Activated CD4-positive, alpha-beta T cell treated with anti-CD3 and anti-CD28 coated beads for 24 hours (primary cell): Measurements from ENCODE around the gene HPRT1.

ENCODE experiments used
- DNase-seq, 2 donors: peaks; one replicate each; pipeline ENCODE4 v3.0.0-alpha.2; 2020; ENCODE audit warnings: low read depth in 2 of 2

HPRT1 gene

DNA sequence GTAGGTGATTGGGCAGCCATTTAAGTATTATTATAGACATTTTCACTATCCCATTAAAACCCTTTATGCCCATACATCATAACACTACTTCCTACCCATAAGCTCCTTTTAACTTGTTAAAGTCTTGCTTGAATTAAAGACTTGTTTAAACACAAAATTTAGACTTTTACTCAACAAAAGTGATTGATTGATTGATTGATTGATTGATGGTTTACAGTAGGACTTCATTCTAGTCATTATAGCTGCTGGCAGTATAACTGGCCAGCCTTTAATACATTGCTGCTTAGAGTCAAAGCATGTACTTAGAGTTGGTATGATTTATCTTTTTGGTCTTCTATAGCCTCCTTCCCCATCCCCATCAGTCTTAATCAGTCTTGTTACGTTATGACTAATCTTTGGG is 16.3 kb downstream of the HPRT1 start:
- no peak for DNase-seq

DNA sequence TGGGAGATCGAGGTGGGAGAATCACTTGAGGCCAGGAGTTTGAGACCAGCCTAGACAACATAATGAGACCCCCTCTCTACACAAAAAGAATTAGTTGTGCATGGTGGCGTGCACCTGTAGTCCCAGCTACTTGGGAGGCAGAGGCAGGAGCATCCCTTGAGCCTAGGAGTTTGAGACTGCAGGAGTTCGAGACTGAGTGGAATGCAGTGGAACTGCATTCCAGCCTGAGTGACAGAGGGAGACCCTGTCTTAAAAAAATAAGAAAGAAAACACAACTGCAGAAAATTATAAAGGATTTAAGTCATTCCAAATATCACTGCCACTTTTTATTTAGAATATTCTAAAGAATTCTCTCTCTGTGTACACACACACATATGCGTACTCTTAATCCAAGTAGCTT is 18.4 kb downstream of the HPRT1 start:
- no peak for DNase-seq

DNA sequence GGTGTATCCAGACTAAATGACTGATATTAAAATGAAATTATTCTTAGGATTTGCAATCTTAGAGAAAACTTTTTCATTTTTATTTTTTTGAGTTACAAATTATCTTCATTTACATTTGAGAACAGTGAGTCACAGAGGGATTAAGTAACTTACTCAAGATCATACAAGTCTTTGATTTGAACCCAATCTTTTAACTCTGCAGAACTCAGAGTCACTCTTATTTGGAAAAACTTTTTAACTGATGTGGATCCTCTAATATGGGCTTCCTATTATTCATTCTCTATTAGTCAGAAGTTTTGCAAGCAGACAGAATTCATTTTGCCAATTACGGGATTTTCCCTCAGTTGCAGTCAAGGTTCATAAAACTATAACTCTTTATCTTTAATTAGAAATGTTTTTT is 20.1 kb downstream of the HPRT1 start:
- no peak for DNase-seq

DNA sequence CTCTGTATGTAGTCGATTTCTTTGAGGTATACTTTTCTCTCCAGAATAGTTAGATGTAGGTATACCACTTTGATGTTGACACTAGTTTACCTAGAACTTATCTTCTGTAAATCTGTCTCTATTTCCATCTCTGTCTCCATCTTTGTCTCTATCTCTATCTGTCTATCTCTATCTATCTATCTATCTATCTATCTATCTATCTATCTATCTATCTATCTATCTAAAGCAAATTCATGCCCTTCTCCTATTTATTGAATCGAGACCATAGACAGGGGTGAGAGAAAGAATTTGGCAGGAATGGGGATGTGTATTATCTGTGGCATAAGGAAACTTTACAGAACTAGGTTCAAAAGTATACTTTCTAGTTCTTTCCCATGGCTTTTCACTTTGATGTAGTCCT is 21.4 kb downstream of the HPRT1 start:
- DNase-seq, result no peak

DNA sequence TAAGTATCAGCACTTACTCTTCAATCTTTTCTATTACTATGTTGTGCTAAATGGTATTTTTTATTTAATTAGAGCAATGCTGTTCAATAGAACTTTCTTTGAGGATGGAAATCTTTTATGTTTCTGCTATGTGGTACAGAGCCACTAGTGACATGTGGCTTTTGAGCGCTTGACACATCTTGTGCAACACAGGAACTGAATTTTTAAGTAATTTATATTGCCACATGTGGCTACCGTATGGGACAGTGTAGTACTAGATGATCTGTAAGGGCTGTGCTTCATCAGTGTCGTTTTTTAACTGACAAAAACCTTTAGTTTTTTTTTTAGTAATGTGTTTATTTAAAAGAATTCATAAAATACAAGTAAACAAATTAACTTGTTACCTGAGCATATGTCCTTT is 22.4 kb downstream of the HPRT1 start:
- DNase-seq, result no peak

DNA sequence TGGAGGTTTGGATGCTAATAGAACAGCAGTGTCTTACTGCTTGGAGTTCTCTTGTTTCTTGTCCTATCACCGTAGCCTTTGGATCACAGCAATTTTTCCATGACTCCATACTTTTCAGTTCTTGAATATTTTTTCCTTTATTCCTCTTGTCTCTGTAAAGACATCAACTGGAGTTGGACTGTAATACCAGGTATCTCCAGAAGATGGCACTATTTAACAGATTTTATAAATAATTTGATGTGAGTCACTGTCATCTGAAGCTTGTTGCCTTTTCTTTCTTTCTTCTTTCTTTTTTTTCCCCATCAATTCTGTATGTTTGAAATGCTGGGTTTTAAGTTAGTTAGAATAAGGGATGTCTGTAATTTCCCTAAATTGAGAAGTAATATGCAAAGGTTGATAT is 24.1 kb downstream of the HPRT1 start:
- no peak for DNase-seq

DNA sequence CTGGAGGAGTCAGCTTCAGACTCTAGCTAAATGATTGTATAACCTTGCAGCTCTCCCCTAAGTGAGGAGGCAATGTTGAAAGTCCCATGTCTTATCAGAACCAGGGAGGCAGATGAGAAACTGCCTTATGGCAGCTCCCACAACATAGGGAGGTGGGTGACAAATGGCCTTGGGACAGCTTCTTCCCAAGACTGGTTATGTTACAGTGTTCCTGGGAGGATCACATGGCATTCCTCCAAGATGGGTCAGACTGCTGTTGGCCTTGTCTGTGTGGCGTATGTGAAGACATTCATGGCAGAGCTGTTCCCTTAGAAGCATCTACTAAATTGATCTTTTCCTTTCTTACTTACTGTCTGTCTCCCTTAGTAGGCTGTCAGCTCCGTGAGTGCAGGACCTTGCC is 42.0 kb downstream of the HPRT1 start:
- DNase-seq, result no peak

DNA sequence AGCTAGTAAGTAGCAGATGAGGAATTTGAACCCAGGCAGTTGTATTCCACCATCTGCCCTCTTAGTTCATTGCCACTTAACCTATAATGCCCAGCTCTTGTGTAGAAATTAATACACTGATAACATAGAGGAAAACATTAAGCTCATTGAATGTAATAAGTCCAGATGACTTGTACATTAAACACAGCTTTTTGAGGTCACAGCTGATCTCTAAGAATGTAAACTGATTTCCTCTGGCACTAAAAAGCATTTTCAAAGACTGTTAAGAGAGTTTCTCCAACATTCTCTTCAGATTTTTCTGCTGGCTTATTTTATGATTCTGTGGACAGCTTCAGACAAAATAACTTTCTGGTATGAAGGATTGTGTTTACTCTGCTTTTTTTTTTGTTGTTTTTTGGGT is 42.7 kb downstream of the HPRT1 start:
- DNase-seq, result no peak

DNA sequence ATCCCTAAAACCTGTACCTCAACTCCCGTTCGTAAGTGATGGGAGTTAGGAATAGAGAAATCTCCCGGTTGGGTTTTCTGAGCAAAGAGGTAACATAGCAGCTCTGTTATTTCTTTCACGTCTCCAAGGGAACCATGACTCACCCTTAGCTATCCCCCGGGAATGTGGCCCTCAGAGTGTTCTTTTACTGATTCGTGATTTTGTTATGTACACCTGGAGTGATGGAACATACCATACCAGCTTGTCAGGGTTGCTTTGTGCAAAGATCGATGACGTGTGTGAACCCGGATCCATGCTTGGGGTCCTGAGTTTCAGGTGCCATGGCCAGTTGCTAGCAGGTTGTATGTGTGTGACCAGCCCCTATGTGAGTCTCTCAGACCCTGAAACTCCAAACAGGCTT is 52.6 kb downstream of the HPRT1 start:
- DNase-seq, result no peak

DNA sequence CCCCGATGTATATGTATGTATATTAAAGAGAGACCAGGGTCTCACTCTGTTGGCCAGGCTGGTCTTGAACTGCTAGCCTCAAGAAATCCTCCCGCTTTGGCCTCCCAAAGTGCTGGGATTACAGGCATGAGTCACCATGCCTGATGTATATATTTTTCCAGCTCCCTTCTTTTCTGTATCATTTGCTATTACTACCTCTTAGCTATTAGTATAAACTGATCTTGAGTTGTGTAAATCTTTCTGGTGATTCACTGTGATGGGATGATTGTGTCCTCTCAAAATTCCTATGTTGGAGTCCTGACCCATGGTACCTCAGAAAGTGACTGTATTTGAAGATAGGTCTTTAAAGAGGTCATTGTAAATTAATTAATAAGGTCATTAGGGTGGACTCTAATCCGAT is 53.1 kb downstream of the HPRT1 start:
- no peak for DNase-seq

DNA sequence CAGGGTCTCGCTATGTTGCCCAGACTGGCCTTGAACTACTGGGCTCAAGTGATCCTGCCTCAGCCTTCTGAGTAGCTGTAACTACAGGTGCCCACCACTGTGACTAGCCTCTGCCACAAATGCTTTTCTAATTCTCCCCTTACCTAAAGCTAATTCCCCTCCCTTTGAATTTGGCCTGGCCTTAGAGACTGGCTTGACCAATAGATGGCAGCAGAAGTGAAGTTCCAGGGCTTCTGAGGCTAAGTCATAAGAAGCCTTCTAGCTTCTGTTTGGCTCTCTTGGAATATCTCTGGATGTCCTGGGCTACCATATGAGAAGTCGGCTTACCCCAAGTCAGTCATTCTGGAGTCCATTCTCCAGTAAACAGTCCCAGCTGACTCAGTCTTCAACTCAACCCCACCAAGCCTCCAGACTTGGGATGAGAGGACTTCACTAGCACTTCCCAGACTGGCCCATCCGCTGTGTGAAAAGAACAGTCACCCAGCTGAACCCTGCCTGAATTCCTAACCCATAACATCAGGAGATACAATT is 61.0 kb downstream of the HPRT1 start:
- DNase-seq, result no peak

DNA sequence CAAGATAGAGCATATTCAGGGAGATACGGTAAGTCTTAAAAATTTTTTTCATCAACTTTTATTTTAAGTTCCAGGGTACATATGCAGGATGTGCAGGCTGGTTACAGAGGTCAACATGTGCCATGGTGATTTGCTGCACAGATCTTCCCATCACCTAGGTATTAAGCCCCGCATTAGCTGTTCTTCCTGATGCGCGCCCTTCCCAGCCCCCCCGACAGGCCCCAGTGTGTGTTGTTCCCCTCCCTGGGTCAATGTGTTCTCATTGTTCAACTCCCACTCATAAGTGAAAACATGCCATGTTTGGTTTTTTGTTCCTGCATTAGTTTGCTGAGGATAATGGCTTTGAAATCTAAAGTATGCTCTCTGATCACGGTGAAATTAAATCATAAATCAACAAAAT is 64.2 kb downstream of the HPRT1 start:
- DNase-seq, result no peak

DNA sequence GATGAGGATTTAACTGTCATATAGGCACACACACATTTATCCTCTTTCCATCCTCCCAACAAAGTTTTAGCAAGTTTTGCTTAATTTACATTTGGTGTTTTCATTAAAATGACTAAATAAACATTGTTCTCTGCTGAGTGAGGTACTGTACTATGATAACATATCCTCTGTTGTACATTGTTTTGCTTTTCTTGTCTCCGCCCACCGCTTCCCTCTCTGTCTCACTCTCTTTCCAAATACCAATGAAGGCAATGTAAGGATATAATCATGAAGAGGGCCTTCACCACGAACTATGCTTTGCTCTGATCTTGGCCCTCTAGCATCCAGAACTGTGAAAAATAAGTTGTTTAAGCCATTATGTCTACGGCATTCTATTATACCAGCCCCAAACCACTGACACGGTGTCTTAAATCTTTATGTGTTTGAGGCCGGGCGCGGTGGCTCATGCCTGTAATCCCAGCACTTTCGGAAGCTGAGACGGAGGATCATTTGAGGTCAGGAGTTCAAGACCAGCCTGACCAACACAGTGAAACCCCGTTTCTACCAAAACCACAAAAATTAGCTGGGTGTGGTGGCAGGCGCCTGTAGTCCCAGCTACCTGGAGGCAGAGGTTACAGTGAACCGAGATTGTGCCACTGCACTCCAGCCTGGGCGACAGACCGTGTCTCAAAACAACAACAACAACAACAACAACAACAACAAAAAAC is 65.3 kb downstream of the HPRT1 start:
- no peak for DNase-seq

DNA sequence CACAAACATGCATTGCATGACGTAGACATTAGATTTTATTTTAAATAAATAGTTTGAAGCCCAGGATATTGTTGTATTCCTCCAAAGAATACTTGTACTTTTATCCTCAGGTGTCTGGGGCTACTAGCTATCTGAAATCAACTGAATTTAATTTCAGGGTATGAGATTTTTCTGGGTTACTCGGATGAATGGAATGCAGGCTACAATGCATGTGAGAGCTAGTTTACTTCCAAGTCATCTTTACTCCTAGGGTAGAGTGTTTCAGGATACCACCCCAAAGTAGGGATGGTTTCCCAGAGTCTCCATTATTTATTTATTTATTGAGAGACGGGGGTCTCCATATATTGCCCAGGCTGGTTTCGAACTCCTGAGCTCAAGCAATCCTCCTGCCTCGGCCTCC is 66.4 kb downstream of the HPRT1 start:
- no peak for DNase-seq

DNA sequence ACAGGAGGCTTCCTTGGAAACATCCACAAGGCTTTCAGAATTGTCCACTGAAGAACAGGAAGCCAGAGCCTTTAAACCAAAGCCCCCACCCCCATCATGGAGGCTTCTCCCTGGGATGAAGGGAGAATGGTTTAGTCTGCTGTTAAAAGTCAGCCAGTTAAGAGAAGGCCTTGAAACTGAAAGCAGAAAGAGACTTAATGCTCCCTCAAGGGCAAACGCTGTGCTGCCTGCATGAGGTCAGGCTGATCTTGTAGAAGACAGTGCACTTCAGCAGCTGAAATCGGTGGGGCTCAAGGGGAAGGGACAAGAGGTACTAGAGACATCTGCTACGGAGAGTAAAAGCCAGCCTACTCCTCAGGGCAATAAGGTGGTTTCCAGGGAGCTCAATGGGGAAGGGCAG is 69.0 kb downstream of the HPRT1 start:
- no peak for DNase-seq

DNA sequence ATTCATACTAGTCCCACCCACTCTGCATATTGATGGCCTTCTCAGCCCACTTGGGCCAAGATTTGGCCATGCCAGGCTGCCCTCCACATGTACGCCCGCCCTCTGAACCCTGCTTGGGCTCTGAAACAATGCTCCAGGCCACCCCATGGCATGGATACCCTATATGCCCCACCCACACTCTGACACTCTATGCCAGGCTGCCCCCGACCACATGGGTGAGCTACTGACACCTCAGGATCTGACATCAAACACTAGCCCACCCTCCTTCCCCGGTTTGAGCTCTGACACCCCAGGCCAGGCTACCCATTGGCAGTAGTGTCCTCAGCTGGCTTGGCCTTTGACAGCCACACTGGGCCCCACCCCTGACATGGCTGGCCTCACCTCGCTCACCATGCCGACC is 69.5 kb downstream of the HPRT1 start:
- no peak for DNase-seq

DNA sequence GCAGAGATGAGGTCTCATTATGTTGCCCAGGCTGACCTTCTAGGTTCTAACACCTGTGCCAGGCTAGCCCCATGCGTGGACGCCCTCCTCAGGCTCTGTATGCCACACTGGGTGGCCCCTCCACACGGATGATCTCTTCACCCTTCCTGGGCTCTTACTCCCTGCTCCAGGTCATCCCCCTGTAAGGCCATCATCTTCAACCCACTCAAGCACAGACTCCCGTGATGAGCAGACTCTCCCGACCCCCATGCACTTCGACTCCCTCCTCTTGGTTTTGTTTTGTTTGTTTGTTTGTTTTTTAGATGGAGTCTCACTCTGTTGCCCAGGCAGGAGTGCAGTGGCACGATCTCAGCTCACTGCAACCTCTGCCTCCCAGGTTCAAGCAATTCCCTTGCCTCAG is 70.9 kb downstream of the HPRT1 start:
- DNase-seq, result no peak

DNA sequence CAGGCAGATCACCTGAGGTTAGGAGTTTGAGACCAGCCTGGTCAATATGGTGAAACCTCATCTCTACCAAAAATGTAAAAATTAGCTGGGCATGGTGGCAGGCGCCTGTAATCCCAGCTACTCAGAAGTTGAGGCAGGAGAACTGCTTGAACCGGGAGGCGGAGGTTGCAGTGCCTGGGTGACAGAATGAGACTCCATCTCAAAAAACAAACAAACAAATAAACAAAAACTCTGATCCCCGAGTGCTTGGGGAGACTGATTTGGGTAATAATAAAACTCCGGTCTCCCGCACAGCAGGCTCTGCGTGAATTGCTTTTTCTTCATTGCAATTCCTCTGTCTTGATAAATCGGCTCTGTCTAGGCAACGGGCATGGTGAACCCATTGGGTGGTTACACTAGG is 73.4 kb downstream of the HPRT1 start:
- DNase-seq, result no peak

DNA sequence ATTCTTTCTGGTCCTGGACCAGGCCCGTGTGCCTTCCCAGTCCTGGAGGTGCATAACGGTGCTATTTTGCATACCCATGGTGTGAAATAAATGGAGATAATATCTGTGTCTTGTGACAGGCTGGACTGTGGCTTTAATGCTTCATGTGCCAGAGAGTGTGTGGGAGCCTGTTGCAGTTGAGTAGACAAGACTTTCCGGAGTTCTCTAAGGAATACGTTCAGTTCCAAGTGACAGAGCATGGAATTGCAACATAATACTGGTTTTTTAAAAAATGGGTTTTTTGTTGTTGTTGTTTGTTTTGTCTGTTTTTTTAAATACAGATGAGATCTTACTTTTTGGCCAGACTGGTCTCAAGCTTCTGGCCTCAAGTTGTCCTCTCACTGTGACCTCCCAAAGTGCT is 74.0 kb downstream of the HPRT1 start:
- DNase-seq, result no peak

DNA sequence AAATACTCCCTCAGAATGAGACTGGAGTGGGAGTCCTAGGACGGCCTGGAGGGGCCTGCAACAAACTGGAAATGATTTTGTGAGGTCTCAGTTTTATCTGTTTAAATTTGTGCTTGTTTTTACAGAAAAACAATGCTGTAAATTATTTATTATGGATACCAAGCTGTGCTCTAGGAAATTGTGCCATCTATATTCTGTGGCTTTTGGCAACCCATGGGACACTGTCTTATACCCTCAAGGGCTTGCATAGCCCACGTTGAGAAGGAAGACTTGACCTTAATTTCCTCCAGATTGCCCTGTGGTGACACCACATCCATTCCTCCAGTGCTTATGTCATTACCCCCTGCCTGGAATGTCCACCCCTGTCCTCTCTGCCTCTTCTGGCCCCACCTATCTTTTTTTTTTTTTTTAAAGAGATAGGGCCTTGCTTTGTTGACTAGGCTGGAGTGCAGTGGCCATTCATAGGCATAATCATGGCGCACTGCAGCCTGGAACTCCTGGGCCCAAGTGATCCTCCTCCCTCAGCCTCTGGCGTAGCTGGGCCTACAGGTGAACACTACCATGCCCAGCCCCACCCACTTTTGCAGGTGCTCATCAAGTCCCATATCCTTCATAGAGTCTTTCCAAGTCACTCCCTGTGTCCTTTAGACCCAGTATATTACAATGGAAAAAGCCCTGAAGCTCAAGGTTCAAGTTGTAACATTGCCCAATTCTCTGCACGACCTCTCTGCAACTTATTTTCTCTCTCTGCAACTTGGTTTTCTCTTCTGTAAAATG is 77.4 kb downstream of the HPRT1 start:
- DNase-seq, result no peak

DNA sequence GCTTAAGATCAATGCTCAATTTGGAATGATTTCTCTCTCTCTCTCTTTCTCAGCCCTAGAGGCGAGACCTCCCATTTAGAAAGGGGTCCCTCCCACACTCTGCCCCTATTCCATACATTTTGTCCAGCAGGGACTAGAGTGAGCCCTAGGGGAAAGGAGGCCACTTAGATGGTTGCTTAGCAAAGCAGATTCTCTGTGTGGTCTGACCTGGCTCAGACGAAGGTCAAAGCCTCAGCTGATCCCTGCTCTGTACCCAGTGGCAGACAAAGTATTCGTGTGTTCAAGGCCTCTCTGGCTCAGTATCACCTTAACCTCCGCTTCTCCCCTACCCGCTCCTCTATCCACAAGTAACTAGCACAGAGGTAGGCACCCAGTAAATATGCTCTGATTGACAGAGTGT is 78.4 kb downstream of the HPRT1 start:
- no peak for DNase-seq

DNA sequence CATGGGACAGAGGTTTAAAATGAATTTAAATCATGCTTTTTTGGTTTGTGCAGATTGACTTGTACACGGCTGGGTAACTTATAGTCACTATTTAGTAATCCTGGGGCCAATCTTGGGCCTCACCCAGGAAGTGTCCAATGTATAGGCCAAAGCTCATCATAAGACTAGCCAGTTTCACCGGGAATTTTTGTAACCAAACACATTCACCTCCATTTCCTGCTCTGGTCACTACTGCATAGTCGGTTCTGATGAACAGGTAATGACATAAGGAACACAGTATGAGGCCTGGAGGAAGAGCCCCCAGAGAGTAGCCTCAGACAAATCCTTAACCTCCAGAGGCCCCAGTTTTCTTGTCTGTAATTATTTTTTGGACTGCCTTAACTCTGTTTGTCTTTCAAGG is 81.9 kb downstream of the HPRT1 start:
- DNase-seq, result no peak

DNA sequence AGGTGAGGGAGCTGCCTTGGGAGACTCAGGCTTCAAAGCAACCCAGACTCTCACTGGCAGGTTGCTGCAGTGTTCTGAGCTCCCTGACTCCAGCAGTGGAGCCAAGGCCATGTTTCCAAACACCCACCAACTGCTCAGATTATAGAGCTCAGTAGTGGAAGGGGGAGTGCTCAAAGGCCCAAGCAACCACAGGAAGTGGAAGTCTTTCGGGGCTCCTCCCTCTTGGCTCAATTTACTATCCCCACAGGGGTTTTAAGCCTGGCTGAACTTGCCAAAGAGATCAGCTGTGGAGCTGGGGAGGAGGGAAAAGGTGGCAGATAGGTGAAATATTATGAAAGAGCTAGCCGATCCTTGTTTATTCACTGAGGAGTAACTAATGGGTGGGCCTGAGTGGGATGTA is 82.5 kb downstream of the HPRT1 start:
- DNase-seq, result no peak

DNA sequence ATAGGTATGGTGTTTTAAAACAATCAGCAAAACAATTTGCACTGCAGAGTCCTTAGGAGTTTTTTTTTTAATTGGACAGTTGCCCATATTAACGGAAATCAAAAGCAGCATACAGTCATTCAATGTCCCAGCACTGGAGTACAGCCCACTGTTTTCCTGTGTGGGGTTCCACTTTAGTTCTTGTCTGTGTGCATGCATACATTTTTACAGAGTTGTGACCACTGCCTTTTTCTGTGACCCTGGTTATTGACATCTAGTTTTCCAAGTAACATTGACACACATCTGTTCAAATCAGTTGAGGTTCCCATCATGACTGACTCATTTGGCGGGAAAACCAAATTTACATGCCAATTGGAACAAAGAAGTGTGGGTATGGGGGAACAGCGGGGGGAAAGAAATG is 83.3 kb downstream of the HPRT1 start:
- no peak for DNase-seq
